SK-N-MC (cell line): ENCODE measurements around the gene ISCA1.

ENCODE experiments used
- EZH2 ChIP-seq: fragments of 200-600 bp; sonication (generic); IDR thresholded peaks from one replicate; pipeline ENCODE4 v1.6.1; 2017; ENCODE audit warnings: antibody characterized with exemption
- FOXP2 ChIP-seq: optimal IDR thresholded peaks from 2 replicates; pipeline ENCODE3; 2011; ENCODE audit warnings: mild to moderate bottlenecking, moderate library complexity; ENCODE audit not compliant: insufficient read depth; ENCODE audit errors: extremely low read length, control extremely low read depth
- POLR2AphosphoS5 ChIP-seq: IDR thresholded peaks from 2 replicates; pipeline ENCODE4 v1.6.1; 2012; ENCODE audit warnings: mild to moderate bottlenecking, low read depth, low read length, borderline replicate concordance

GRCh38 chr9:86262492-86262891 lies 19.8 kb downstream of the ISCA1 start:
- TF ChIP-seq EZH2: no peak
- TF ChIP-seq POLR2AphosphoS5: no peak
- no peak for TF ChIP-seq FOXP2
